OCI-LY7 (cell line): ENCODE measurements around the gene NRIP1.

Experiments used
- CTCF ChIP-seq: fragments of 200-600 bp; sonication (generic); conservative IDR thresholded peaks from 2 replicates; pipeline ENCODE4 v1.5.1; 2014; ENCODE audit warnings: mild to moderate bottlenecking, antibody characterized with exemption, low read length, moderate library complexity, mixed read lengths
- EZH2phosphoT487 ChIP-seq: fragments of 200-600 bp; sonication (generic); IDR thresholded peaks from 2 replicates; pipeline ENCODE4 v1.6.1; 2018; ENCODE audit warnings: low read depth, borderline replicate concordance, mild to moderate bottlenecking, mixed run types, antibody characterized with exemption, low read length, moderate library complexity, mixed read lengths

- TF ChIP-seq CTCF: no peak
- TF ChIP-seq EZH2phosphoT487: no peak
Observed at GRCh38 chr21:14964621-14965020, 100.2 kb downstream of the NRIP1 start.
